Panc1 (cell line): Measurements from ENCODE around the gene LGI4. TPM values are rescaled to one million over a fixed set of nuclear protein-coding genes. Genes with fewer than 3 reads are reported as not detected.

ENCODE experiments used
- ATAC-seq: fragments of 200-7000 bp; cut with Tn5 transposase; 2 replicates; pipeline ENCODE4 v1.9.1; 2020; ENCODE audit warnings: mild to moderate bottlenecking, moderate library complexity
- BruUV-seq: library from RNA; stranded (reverse); fragments of 400-500 nt; replicated peaks from 2 replicates; lab custom pipeline; 2021; lab: Mats Ljungman, UMichigan
- CTCF ChIA-PET: fragments of 300-600 bp; sonication (Branson Sonifier 250); formaldehyde crosslinking; loops from one replicate; lab custom pipeline; 2022; ENCODE audit warnings: antibody characterized with exemption; lab: Charles Lee
- POLR2A ChIA-PET: fragments of 300-600 bp; sonication (Branson Sonifier 250); formaldehyde crosslinking; loops from one replicate; lab custom pipeline; 2022; ENCODE audit warnings: antibody characterized with exemption; lab: Charles Lee
- DNase-seq: peaks from one replicate; pipeline ENCODE4 v3.0.0-alpha.2; 2010; ENCODE audit warnings: low read depth, low spot score
- H3K27ac ChIP-seq: 2 replicates; pipeline ENCODE4 v1.5.1; 2011; ENCODE audit warnings: mild to moderate bottlenecking, low read length, inconsistent platforms
- H3K27me3 ChIP-seq: fragments of 200-500 bp; sonication (Bioruptor generic); 2 replicates; pipeline ENCODE4 v1.6.0; 2014; ENCODE audit warnings: low read length, inconsistent platforms; ENCODE audit not compliant: control insufficient read depth, insufficient read depth
- H3K36me3 ChIP-seq: fragments of 200-500 bp; sonication (Bioruptor generic); 2 replicates; pipeline ENCODE4 v1.5.1; 2014; ENCODE audit warnings: inconsistent platforms, mild to moderate bottlenecking, low read length, moderate library complexity; ENCODE audit not compliant: control insufficient read depth, insufficient read depth
- H3K4me1 ChIP-seq: 2 replicates; pipeline ENCODE4 v1.5.1; 2011; ENCODE audit warnings: inconsistent platforms, mild to moderate bottlenecking, low read length, moderate library complexity; ENCODE audit not compliant: control insufficient read depth, insufficient read depth
- H3K4me3 ChIP-seq, 2 experiments: 2 replicates each; pipeline ENCODE4 v1.5.1; 2011 to 2012; ENCODE audit warnings: low read depth in 2 of 2, low read length in 2 of 2, mild to moderate bottlenecking in 2 of 2, inconsistent platforms in 1 of 2, moderate library complexity in 1 of 2
- H3K9me3 ChIP-seq: fragments of 200-500 bp; sonication (Bioruptor generic); 2 replicates; pipeline ENCODE4 v1.5.1; 2014; ENCODE audit warnings: low read depth, mild to moderate bottlenecking, inconsistent platforms, low read length, moderate library complexity; ENCODE audit not compliant: control insufficient read depth, insufficient read depth
- POLR2AphosphoS5 ChIP-seq: IDR thresholded peaks from 2 replicates; pipeline ENCODE4 v1.6.1; 2012; ENCODE audit warnings: mild to moderate bottlenecking, low read depth, low read length, moderate library complexity
- SIN3A ChIP-seq: IDR thresholded peaks from 2 replicates; pipeline ENCODE4 v1.6.1; 2012; ENCODE audit warnings: low read depth, mild to moderate bottlenecking, low read length, moderate library complexity, borderline replicate concordance; ENCODE audit not compliant: insufficient read depth
- TCF7L2 ChIP-seq: IDR thresholded peaks from 2 replicates; pipeline ENCODE4 v1.6.1; 2011; ENCODE audit warnings: mild to moderate bottlenecking, low read depth, low read length, inconsistent platforms
- in situ Hi-C: cut with HindIII; loops from 2 replicates; pipeline ENCODE4 v1.10.0; 2016; ENCODE audit warnings: low sequenced_read_pairs, low pct_unique_long_range_greater_than_20kb
- intact Hi-C: fragments of 100-400 bp; cut with micrococcal nuclease; formaldehyde crosslinking; loops from one replicate; pipeline ENCODE4 v1.10.0; 2022; ENCODE audit not compliant: unreplicated experiment
- total RNA-seq: library from RNA; stranded (reverse); gene quantifications from one replicate; pipeline ENCODE4 v1.2.1, GENCODE V29; 2021; ENCODE audit not compliant: unreplicated experiment
- TF ChIP-seq, protein P1 (sequence below), 2 experiments: IDR thresholded peaks; 2 replicates each; pipeline ENCODE4 v1.6.1; 2011 to 2012; ENCODE audit warnings: low read depth in 2 of 2, control low read depth in 1 of 2, low read length in 1 of 2, mild to moderate bottlenecking in 1 of 2, moderate library complexity in 1 of 2; ENCODE audit not compliant: insufficient read depth in 1 of 2
- TF ChIP-seq, protein P2 (sequence below): fragments of 450-650 bp; IDR thresholded peaks from 2 replicates; pipeline ENCODE4 v1.5.1; 2017; ENCODE audit warnings: mild to moderate bottlenecking

LGI4 gene
- total RNA-seq, 1 experiment from 2014 or later: 0.18 TPM

GRCh38 chr19:35140962-35141836, 6.3 kb upstream of the LGI4 start:
- H3K4me3 ChIP-seq: peak overlapping the region; percentile 12 to 29; a peak in 3 of 4 replicates
- H3K9me3 ChIP-seq: no peaks in the 10 kb centered on the region
- in situ Hi-C loops (no loop called here), intact Hi-C loops (no loop called here)
- POLR2A ChIA-PET: interaction anchor here (0.5 to 0.6 kb wide), 2 partner anchors 10 to 133 kb away, joined by 3 read pairs; no protein-coding TSS in a partner anchor
- peaks cover 19% of the 10 kb centered on the region for H3K27me3 ChIP-seq
- no peak for DNase-seq
- CTCF ChIA-PET: interaction anchor here (0.5 to 1.4 kb wide), 8 partner anchors 13 to 146 kb away, joined by 3 to 14 read pairs (median 4); partner anchors contain the start of gene FXYD5
- no peaks in the 10 kb centered on the region; the same call in none of the 2 replicates for H3K36me3 ChIP-seq
- TF ChIP-seq, protein P1, sequence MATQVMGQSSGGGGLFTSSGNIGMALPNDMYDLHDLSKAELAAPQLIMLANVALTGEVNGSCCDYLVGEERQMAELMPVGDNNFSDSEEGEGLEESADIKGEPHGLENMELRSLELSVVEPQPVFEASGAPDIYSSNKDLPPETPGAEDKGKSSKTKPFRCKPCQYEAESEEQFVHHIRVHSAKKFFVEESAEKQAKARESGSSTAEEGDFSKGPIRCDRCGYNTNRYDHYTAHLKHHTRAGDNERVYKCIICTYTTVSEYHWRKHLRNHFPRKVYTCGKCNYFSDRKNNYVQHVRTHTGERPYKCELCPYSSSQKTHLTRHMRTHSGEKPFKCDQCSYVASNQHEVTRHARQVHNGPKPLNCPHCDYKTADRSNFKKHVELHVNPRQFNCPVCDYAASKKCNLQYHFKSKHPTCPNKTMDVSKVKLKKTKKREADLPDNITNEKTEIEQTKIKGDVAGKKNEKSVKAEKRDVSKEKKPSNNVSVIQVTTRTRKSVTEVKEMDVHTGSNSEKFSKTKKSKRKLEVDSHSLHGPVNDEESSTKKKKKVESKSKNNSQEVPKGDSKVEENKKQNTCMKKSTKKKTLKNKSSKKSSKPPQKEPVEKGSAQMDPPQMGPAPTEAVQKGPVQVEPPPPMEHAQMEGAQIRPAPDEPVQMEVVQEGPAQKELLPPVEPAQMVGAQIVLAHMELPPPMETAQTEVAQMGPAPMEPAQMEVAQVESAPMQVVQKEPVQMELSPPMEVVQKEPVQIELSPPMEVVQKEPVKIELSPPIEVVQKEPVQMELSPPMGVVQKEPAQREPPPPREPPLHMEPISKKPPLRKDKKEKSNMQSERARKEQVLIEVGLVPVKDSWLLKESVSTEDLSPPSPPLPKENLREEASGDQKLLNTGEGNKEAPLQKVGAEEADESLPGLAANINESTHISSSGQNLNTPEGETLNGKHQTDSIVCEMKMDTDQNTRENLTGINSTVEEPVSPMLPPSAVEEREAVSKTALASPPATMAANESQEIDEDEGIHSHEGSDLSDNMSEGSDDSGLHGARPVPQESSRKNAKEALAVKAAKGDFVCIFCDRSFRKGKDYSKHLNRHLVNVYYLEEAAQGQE (IDR thresholded peaks at IDR 0.05; ENCODE audit: insufficient read depth in 1 of 2, low read depth in 2 of 2, low read length in 1 of 2): no peak
- TF ChIP-seq SIN3A: no peak
- TF ChIP-seq POLR2AphosphoS5: no peak
- no peak for TF ChIP-seq TCF7L2
- TF ChIP-seq, protein P2, sequence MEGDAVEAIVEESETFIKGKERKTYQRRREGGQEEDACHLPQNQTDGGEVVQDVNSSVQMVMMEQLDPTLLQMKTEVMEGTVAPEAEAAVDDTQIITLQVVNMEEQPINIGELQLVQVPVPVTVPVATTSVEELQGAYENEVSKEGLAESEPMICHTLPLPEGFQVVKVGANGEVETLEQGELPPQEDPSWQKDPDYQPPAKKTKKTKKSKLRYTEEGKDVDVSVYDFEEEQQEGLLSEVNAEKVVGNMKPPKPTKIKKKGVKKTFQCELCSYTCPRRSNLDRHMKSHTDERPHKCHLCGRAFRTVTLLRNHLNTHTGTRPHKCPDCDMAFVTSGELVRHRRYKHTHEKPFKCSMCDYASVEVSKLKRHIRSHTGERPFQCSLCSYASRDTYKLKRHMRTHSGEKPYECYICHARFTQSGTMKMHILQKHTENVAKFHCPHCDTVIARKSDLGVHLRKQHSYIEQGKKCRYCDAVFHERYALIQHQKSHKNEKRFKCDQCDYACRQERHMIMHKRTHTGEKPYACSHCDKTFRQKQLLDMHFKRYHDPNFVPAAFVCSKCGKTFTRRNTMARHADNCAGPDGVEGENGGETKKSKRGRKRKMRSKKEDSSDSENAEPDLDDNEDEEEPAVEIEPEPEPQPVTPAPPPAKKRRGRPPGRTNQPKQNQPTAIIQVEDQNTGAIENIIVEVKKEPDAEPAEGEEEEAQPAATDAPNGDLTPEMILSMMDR: peak; percentile 79
- no TSS peak for BruUV-seq
- ATAC-seq: peak; percentile 78
- H3K4me1 ChIP-seq: peaks cover 13% of the 10 kb centered on the region
- H3K27ac ChIP-seq: no peak overlapping the region

DNA sequence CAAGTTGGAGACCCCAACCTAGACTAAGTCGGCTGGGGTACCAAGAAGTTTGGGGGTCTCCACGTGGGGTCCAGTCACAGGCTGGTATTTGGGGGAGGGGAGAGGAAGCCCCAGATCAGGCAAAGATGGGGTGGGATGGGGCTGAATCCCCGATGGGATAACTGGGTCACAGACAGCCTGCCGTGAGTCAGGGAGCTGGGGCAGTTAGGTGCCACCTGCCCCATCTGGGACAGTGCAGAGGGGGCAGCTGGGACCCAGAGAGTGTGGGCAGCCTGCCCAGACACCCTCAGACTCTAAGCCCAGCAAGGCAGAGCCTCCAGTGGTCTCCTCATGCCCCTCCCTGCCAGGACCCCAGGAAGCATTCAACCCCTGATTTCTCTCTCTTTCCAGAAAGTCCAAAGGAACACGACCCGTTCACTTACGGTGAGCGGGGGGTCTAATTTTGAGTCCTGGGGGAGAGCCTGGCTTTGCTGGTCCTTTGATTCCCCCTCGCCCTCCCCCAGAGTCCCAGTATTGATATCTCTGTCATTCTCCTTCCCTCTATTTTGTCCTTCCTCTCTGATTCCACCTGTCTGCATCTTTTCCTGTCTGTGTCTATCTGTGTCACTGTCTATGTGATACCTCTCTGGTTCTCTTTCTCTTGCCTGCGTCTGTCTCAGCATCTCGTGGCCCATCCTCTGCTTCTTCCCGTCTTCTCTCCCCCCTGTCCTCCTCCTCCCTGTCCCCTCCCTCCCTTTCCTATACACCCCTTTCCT, 5.5 kb upstream of the LGI4 start:
- DNase-seq (no peak), ATAC-seq (no peak)
- POLR2A ChIA-PET: no interaction called here
- H3K4me3 ChIP-seq: no peak overlapping the region
- H3K27me3 ChIP-seq: peaks cover 19% of the 10 kb centered on the region
- peaks cover 18% of the 10 kb centered on the region for H3K4me1 ChIP-seq
- no TSS peak for BruUV-seq
- no peaks in the 10 kb centered on the region for H3K9me3 ChIP-seq
- H3K36me3 ChIP-seq: no peaks in the 10 kb centered on the region; the same call in none of the 2 replicates
- no peak overlapping the region for H3K27ac ChIP-seq
- intact Hi-C loops: no loop called here
- in situ Hi-C loops: no loop called here
- TF ChIP-seq, protein P2: no peak
- TF ChIP-seq, protein P1 (IDR thresholded peaks at IDR 0.05; ENCODE audit: insufficient read depth in 1 of 2, low read depth in 2 of 2, low read length in 1 of 2): no peak
- no peak for TF ChIP-seq POLR2AphosphoS5
- TF ChIP-seq TCF7L2: no peak
- TF ChIP-seq SIN3A: no peak
- CTCF ChIA-PET: interaction anchor here (0.7 to 0.9 kb wide), 3 partner anchors 13 to 71 kb away, joined by 3 to 8 read pairs (median 3); partner anchors contain the start of gene FXYD5
